NCI-H510A treated with DMSO at 0.1 percent for 48 hours (cell line): Measurements from ENCODE around the gene CATSPERE.

Experiments used
- DNase-seq: peaks from one replicate; lab custom pipeline; 2025; lab: John Stamatoyannopoulos, UW

The CATSPERE gene

GRCh38 chr1:244461245-244462071 is at the start of gene CATSPERE:
TSS of gene CATSPERE (plus strand) at chr1:244461273. CDS start at chr1:244461430, 157 bp downstream.
- peak; percentile 69 for DNase-seq

GRCh38 chr1:244412176-244412575 is 48.9 kb upstream of the CATSPERE start:
- DNase-seq = no peak

GRCh38 chr1:244413736-244414135 is 47.3 kb upstream of the CATSPERE start:
- no peak for DNase-seq

- no peak for DNase-seq
These were observed 46.5 kb upstream of the CATSPERE start for GRCh38 chr1:244414543-244414942.

- no peak for DNase-seq
These were observed 42.0 kb upstream of the CATSPERE start for GRCh38 chr1:244419024-244419423.

- DNase-seq = no peak
These were observed 38.9 kb upstream of the CATSPERE start for GRCh38 chr1:244422174-244422573.

- DNase-seq = no peak
These were observed 36.3 kb upstream of the CATSPERE start for GRCh38 chr1:244424649-244425334.

GRCh38 chr1:244427647-244428046 is 33.4 kb upstream of the CATSPERE start:
- no peak for DNase-seq

GRCh38 chr1:244429818-244430217 is 31.3 kb upstream of the CATSPERE start:
- no peak for DNase-seq

GRCh38 chr1:244431166-244431565 is 29.9 kb upstream of the CATSPERE start:
- no peak for DNase-seq

GRCh38 chr1:244435562-244436205 is 25.4 kb upstream of the CATSPERE start:
- DNase-seq = no peak

- no peak for DNase-seq
These were observed 24.6 kb upstream of the CATSPERE start for GRCh38 chr1:244436336-244437085.

- DNase-seq = no peak
These were observed 24.0 kb upstream of the CATSPERE start for GRCh38 chr1:244437086-244437468.

- DNase-seq = no peak
These were observed 21.6 kb upstream of the CATSPERE start for GRCh38 chr1:244439391-244440032.

GRCh38 chr1:244442850-244443249 is 18.2 kb upstream of the CATSPERE start:
- DNase-seq = no peak

- no peak for DNase-seq
These were observed 16.2 kb upstream of the CATSPERE start for GRCh38 chr1:244444854-244445253.

GRCh38 chr1:244445320-244446181 is 15.5 kb upstream of the CATSPERE start:
- no peak for DNase-seq

- no peak for DNase-seq
These were observed 14.0 kb upstream of the CATSPERE start for GRCh38 chr1:244447024-244447423.

- no peak for DNase-seq
These were observed 13.5 kb upstream of the CATSPERE start for GRCh38 chr1:244447552-244447951.

GRCh38 chr1:244448279-244449036 is 12.6 kb upstream of the CATSPERE start:
- no peak for DNase-seq
